Stimulated activated CD8-positive, alpha-beta memory T cell treated with anti-CD3 and anti-CD28 coated beads, Interleukin-15, amount 100 ng/mL, for 24 hours (primary cell): ENCODE measurements around the gene DNASE1.

Experiments
- DNase-seq: peaks from one replicate; pipeline ENCODE4 v3.0.0-alpha.2; 2020; ENCODE audit warnings: low read depth

DNASE1 gene

DNA sequence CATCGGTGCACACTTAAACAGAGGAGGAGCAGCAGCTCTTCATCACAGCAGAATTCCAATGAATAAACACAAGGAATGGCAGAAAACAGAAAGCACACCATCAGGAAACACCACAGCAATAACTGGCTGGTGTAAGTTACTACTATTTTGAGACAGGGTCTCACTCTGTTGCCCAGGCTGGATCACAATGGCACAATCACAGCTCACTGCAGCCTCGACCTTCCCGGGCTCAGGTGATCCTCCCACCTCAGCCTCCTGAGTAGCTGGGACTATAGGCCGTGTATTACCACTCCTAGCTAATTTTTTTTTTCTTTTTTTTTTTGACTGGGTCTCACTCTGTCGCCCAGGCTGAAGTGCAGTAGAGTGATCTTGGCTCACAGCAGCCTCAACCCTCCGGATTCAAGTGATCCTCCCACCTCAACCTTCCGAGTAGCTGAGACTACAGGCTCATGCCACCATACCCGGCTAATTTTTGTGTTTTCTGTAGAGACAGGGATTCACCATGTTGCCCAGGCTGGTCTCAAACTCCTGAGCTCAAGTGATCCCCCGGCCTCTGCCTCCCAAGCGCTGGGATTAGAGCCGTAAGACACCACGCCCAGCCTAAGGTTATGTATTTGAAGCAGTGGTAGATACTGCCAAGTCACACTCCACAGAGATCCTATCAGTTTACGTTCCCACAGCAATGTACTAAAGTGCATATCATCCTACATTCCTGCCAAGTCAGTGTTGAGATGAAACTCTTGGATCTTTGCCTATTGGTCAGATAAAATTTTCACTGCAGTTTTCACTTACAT, 42.1 kb downstream of the DNASE1 start:
- no peak for DNase-seq

DNA sequence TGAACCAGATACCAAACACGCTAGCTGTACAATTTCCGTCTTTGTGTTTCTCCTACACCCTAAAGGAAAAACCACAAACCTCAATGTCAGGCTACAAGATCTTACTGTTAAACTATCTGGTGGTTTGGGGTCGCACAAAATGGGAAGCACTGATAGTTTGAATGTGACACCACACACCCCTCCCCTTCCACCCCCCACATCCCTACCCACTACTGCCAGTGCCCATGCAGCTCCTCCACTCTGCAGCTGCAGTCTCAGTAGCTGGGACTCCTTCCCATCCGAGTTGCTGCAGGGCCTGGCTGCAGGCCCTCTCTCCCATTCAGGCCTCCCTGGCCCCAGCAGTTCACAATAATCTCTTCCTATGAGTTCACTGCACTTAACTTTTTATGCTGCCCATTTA, 44.5 kb downstream of the DNASE1 start:
- DNase-seq = no peak

DNA sequence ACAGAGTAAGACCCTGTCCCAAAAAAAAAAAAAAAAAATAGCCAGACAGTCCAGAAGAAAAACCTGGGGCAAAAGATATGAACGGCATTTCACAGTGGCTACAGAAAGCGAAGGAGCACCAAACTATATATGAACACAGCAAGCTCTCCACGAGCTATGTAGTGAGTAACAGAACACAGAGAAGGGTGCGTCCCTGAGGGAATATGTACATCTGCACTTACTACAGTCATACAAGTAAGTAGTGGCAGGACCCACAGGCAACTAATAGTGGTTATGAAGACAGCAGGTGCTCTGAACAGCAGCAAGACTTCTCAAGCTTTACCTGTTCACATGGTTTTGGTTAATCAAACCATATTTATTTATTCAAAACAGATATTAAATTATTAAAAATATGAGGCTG, 47.0 kb downstream of the DNASE1 start:
- no peak for DNase-seq

DNA sequence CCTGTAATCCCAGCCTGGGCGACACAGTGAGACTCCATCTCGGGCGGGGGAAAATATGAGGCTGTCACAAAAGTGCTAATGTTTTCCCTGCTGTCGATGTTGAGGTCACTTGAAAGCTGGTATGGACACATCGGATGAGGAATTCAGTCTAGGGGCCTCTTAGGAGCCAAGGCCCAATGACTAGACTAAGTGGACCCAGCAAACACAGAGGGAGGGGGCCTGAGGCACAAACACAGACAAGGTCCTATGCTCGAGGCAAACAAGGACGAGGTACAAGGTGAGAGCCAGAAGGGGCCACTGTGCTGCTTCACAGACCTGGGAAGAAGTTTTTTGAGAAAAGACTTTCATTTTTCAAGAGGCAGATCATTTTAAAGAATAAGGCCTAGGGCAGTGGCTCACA, 47.6 kb downstream of the DNASE1 start:
- no peak for DNase-seq

DNA sequence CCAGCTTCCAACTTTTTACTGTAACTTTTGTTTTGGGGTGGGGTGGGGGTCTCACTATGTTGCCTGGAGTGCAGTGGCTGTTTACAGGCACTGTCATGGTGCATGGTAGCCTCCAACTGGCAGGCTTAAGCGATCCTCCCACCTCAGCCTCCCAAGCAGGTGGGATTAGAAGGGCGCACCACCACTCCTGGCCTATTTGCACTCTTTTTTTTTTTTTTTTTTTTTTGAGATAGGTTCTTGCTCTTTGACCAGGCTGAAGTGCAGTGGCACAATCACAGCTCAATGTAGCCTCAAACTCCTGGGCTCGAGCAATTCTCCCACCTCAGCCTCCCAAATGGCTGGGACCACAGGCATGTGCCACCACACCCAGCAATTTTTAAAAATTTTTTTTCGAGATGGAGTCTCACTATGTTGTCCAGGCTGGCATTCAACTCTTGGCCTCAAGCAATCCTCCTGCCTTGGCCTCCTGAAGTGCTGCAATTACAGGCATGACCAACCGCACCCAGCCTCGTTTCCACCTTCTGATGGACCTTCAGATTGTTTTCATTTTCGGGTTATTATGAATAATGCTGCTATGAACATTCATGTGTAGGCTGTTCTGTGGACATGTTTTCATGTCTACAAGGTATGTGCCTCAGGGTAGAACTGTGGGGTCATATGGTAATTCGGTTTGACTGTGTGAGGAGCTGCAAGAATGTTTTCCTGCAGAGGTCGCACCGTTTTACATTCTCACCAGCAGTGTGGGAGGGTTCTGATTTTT, 51.9 kb downstream of the DNASE1 start:
- no peak for DNase-seq
